WTC11 (cell line): ENCODE data around the gene OR14J1. TPM values are rescaled to one million over a fixed set of nuclear protein-coding genes. Genes with fewer than 3 reads are reported as not detected.
"Not testable (repeated sequence)": the region's sequence is repeated elsewhere in the genome, so short reads cannot be mapped to it uniquely, and the experiment has no call there.

ENCODE experiments used
- ATAC-seq: fragments of 200-7000 bp; cut with Tn5 transposase; 2 replicates; pipeline ENCODE4 v1.10.0; 2021; ENCODE audit warnings: mild to moderate bottlenecking, moderate library complexity
- CTCF ChIA-PET: fragments of 300-600 bp; sonication (Branson Sonifier 250); formaldehyde crosslinking; loops from one replicate; lab custom pipeline; 2021; ENCODE audit warnings: antibody characterized with exemption; lab: Charles Lee
- POLR2A ChIA-PET: fragments of 350-600 bp; sonication (Branson Sonifier 250); formaldehyde crosslinking; loops from one replicate; lab custom pipeline; 2021; ENCODE audit warnings: antibody characterized with exemption; lab: Charles Lee
- DNase-seq: peaks from one replicate; pipeline ENCODE4 v3.0.0; 2021; ENCODE audit warnings: low spot score
- H3K27ac Mint-ChIP-seq: 2 replicates; pipeline ENCODE4 v1.8.0; 2021; ENCODE audit warnings: mixed read lengths
- H3K27me3 Mint-ChIP-seq: 2 replicates; pipeline ENCODE4 v1.8.0; 2021; ENCODE audit warnings: low read depth, mild to moderate bottlenecking, moderate library complexity, mixed read lengths
- H3K36me3 Mint-ChIP-seq: 2 replicates; pipeline ENCODE4 v1.8.0; 2021; ENCODE audit warnings: mixed read lengths
- H3K4me1 Mint-ChIP-seq: 2 replicates; pipeline ENCODE4 v1.8.0; 2022; ENCODE audit warnings: mixed read lengths
- H3K4me3 Mint-ChIP-seq: 2 replicates; pipeline ENCODE4 v1.8.0; 2021; ENCODE audit warnings: mild to moderate bottlenecking, moderate library complexity, mixed read lengths
- H3K9me3 Mint-ChIP-seq: 2 replicates; pipeline ENCODE4 v1.8.0; 2021; ENCODE audit warnings: mixed read lengths
- CBFB ChIP-seq: sonication (generic); formaldehyde crosslinking; IDR thresholded peaks from 2 replicates; pipeline ENCODE4 v1.8.1; 2022; ENCODE audit warnings: mild to moderate bottlenecking, low read depth, missing genetic modification reagents
- EMX1 ChIP-seq: fragments of 250-450 bp; sonication (Bioruptor Pico); IDR thresholded peaks from 2 replicates; pipeline ENCODE4 v1.8.0; 2021; ENCODE audit warnings: mild to moderate bottlenecking
- HMGA2 ChIP-seq: fragments of 250-450 bp; sonication (Bioruptor Pico); IDR thresholded peaks from 2 replicates; pipeline ENCODE4 v1.4.0; 2021; ENCODE audit warnings: mild to moderate bottlenecking, moderate library complexity
- MYBL2 ChIP-seq: sonication (generic); formaldehyde crosslinking; IDR thresholded peaks from 2 replicates; pipeline ENCODE4 v1.8.1; 2023; ENCODE audit warnings: mild to moderate bottlenecking, moderate library complexity, missing genetic modification reagents
- SMAD3 ChIP-seq: sonication (generic); formaldehyde crosslinking; IDR thresholded peaks from 2 replicates; pipeline ENCODE4 v1.8.0; 2022; ENCODE audit warnings: missing genetic modification reagents, mild to moderate bottlenecking, borderline replicate concordance
- SP1 ChIP-seq: sonication (generic); formaldehyde crosslinking; conservative IDR thresholded peaks from 2 replicates; pipeline ENCODE4 v1.8.1; 2022; ENCODE audit warnings: missing genetic modification reagents
- ZNF219 ChIP-seq: sonication (generic); formaldehyde crosslinking; IDR thresholded peaks from 2 replicates; pipeline ENCODE4 v1.8.0; 2023; ENCODE audit warnings: missing genetic modification reagents, mild to moderate bottlenecking, borderline replicate concordance
- ZNF396 ChIP-seq: fragments of 250-450 bp; sonication (Bioruptor Pico); IDR thresholded peaks from 2 replicates; pipeline ENCODE4 v1.8.0; 2021; ENCODE audit warnings: mild to moderate bottlenecking, moderate library complexity, borderline replicate concordance
- ZNF423 ChIP-seq: fragments of 250-450 bp; sonication (Bioruptor Pico); IDR thresholded peaks from 2 replicates; pipeline ENCODE4 v2.1.2; 2022; ENCODE audit warnings: mild to moderate bottlenecking, moderate library complexity
- total RNA-seq: library from RNA; stranded (reverse); gene quantifications from 3 replicates; pipeline ENCODE4 v1.2.3, GENCODE V29; 2021
- TF ChIP-seq, protein P1 (sequence below): fragments of 250-450 bp; sonication (Bioruptor Pico); IDR thresholded peaks from 2 replicates; pipeline ENCODE4 v2.1.2; 2022; ENCODE audit warnings: mild to moderate bottlenecking, moderate library complexity
- TF ChIP-seq, protein P2 (sequence below): sonication (generic); formaldehyde crosslinking; IDR thresholded peaks from 2 replicates; pipeline ENCODE4 v1.8.1; 2022; ENCODE audit warnings: mild to moderate bottlenecking, missing genetic modification reagents, moderate library complexity, borderline replicate concordance
- TF ChIP-seq, protein P3 (sequence below): sonication (generic); formaldehyde crosslinking; IDR thresholded peaks from 2 replicates; pipeline ENCODE4 v1.8.1; 2022; ENCODE audit warnings: low read depth, missing genetic modification reagents, borderline replicate concordance
- TF ChIP-seq, protein P4 (sequence below): fragments of 250-450 bp; sonication (Bioruptor Pico); IDR thresholded peaks from 2 replicates; pipeline ENCODE4 v1.9.0; 2021; ENCODE audit warnings: moderate library complexity, mild to moderate bottlenecking, inconsistent platforms, borderline replicate concordance
- TF ChIP-seq, protein P5 (sequence below): sonication (generic); formaldehyde crosslinking; IDR thresholded peaks from 2 replicates; pipeline ENCODE4 v1.8.0; 2023; ENCODE audit warnings: mild to moderate bottlenecking, missing genetic modification reagents
- TF ChIP-seq, protein P6 (sequence below): sonication (generic); formaldehyde crosslinking; IDR thresholded peaks from 2 replicates; pipeline ENCODE4 v1.8.1; 2022; ENCODE audit warnings: low read depth, mild to moderate bottlenecking, moderate library complexity, missing genetic modification reagents, borderline replicate concordance
- TF ChIP-seq, protein P7 (sequence below): sonication (generic); formaldehyde crosslinking; IDR thresholded peaks from 2 replicates; pipeline ENCODE4 v1.8.1; 2023; ENCODE audit warnings: mild to moderate bottlenecking, missing genetic modification reagents
- TF ChIP-seq, protein P8 (sequence below): fragments of 200-600 bp; IDR thresholded peaks from 2 replicates; pipeline ENCODE4 v1.8.0; 2022; ENCODE audit warnings: antibody characterized with exemption
- TF ChIP-seq, protein P9 (sequence below): sonication (generic); formaldehyde crosslinking; IDR thresholded peaks from 2 replicates; pipeline ENCODE4 v1.8.0; 2023; ENCODE audit warnings: missing genetic modification reagents

Gene OR14J1
- total RNA-seq, 1 experiment from 2014 or later = not detected

DNA sequence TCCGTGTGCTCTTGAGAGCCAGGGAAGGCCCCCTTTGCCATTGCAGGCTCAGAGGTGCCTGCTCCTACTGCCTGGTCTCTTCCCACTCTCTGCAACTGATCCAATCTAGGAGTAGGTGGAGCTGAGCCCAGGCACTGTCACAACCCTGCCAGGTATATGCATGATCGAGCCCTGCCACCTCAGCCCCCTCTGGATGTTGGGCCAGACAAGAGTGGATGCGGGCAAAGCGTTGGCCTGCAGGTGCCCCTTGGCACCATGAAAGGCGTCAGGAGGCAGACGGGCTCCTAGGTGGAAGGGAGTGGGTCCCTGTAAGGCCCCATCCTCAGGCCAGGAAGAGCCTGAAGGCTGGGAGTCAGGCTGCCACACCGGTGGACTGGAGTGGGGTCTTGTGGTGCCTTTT lies 5.9 kb upstream of the OR14J1 start (continued):
- TF ChIP-seq, protein P1, sequence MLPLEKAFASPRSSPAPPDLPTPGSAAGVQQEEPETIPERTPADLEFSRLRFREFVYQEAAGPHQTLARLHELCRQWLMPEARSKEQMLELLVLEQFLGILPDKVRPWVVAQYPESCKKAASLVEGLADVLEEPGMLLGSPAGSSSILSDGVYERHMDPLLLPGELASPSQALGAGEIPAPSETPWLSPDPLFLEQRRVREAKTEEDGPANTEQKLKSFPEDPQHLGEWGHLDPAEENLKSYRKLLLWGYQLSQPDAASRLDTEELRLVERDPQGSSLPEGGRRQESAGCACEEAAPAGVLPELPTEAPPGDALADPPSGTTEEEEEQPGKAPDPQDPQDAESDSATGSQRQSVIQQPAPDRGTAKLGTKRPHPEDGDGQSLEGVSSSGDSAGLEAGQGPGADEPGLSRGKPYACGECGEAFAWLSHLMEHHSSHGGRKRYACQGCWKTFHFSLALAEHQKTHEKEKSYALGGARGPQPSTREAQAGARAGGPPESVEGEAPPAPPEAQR (CRISPR knock-in tag) = no peak
- no peak for TF ChIP-seq ZNF423 (CRISPR knock-in tag)

DNA sequence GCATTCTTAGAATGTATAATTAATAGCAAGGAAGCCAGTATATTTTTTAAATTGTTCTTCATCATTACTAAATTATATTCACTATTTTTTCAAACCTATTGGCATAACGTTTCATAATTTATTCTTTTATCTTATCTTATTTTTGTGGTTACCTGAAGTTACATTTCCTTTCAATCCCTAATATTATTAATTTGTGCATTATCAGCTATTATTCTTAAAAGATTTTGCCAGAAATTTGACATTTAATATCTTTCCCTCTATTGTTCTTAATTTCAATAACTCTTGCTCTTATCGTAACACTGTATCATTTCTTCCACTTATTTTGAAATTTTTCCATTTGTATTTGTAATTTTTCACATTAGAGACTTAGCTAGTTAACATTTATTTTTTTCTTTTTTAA lies 18.4 kb downstream of the OR14J1 start:
- no peak overlapping the region for H3K27ac Mint-ChIP-seq
- CTCF ChIA-PET = no interaction called here
- no peaks in the 10 kb centered on the region for H3K27me3 Mint-ChIP-seq
- no peak for DNase-seq
- no peak overlapping the region for H3K4me3 Mint-ChIP-seq
- H3K36me3 Mint-ChIP-seq = no peaks in the 10 kb centered on the region
- TF ChIP-seq, protein P2, sequence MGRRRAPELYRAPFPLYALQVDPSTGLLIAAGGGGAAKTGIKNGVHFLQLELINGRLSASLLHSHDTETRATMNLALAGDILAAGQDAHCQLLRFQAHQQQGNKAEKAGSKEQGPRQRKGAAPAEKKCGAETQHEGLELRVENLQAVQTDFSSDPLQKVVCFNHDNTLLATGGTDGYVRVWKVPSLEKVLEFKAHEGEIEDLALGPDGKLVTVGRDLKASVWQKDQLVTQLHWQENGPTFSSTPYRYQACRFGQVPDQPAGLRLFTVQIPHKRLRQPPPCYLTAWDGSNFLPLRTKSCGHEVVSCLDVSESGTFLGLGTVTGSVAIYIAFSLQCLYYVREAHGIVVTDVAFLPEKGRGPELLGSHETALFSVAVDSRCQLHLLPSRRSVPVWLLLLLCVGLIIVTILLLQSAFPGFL (CRISPR knock-in tag) = no peak
- TF ChIP-seq SP1 (CRISPR knock-in tag) (no peak), CBFB (CRISPR knock-in tag) (no peak), MYBL2 (CRISPR knock-in tag) (no peak), HMGA2 (CRISPR knock-in tag) (no peak), SMAD3 (no peak), EMX1 (CRISPR knock-in tag) (no peak), ZNF396 (CRISPR knock-in tag) (no peak), ZNF219 (CRISPR knock-in tag) (no peak)
- TF ChIP-seq, protein P3, sequence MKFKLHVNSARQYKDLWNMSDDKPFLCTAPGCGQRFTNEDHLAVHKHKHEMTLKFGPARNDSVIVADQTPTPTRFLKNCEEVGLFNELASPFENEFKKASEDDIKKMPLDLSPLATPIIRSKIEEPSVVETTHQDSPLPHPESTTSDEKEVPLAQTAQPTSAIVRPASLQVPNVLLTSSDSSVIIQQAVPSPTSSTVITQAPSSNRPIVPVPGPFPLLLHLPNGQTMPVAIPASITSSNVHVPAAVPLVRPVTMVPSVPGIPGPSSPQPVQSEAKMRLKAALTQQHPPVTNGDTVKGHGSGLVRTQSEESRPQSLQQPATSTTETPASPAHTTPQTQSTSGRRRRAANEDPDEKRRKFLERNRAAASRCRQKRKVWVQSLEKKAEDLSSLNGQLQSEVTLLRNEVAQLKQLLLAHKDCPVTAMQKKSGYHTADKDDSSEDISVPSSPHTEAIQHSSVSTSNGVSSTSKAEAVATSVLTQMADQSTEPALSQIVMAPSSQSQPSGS (CRISPR knock-in tag) = no peak
- TF ChIP-seq, protein P4, sequence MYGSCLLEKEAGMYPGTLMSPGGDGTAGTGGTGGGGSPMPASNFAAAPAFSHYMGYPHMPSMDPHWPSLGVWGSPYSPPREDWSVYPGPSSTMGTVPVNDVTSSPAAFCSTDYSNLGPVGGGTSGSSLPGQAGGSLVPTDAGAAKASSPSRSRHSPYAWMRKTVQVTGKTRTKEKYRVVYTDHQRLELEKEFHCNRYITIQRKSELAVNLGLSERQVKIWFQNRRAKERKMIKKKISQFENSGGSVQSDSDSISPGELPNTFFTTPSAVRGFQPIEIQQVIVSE (CRISPR knock-in tag) = no peak
- TF ChIP-seq, protein P5, sequence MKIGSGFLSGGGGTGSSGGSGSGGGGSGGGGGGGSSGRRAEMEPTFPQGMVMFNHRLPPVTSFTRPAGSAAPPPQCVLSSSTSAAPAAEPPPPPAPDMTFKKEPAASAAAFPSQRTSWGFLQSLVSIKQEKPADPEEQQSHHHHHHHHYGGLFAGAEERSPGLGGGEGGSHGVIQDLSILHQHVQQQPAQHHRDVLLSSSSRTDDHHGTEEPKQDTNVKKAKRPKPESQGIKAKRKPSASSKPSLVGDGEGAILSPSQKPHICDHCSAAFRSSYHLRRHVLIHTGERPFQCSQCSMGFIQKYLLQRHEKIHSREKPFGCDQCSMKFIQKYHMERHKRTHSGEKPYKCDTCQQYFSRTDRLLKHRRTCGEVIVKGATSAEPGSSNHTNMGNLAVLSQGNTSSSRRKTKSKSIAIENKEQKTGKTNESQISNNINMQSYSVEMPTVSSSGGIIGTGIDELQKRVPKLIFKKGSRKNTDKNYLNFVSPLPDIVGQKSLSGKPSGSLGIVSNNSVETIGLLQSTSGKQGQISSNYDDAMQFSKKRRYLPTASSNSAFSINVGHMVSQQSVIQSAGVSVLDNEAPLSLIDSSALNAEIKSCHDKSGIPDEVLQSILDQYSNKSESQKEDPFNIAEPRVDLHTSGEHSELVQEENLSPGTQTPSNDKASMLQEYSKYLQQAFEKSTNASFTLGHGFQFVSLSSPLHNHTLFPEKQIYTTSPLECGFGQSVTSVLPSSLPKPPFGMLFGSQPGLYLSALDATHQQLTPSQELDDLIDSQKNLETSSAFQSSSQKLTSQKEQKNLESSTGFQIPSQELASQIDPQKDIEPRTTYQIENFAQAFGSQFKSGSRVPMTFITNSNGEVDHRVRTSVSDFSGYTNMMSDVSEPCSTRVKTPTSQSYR (CRISPR knock-in tag) = no peak
- TF ChIP-seq, protein P6, sequence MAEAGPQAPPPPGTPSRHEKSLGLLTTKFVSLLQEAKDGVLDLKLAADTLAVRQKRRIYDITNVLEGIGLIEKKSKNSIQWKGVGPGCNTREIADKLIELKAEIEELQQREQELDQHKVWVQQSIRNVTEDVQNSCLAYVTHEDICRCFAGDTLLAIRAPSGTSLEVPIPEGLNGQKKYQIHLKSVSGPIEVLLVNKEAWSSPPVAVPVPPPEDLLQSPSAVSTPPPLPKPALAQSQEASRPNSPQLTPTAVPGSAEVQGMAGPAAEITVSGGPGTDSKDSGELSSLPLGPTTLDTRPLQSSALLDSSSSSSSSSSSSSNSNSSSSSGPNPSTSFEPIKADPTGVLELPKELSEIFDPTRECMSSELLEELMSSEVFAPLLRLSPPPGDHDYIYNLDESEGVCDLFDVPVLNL (CRISPR knock-in tag) = no peak
- TF ChIP-seq, protein P7, sequence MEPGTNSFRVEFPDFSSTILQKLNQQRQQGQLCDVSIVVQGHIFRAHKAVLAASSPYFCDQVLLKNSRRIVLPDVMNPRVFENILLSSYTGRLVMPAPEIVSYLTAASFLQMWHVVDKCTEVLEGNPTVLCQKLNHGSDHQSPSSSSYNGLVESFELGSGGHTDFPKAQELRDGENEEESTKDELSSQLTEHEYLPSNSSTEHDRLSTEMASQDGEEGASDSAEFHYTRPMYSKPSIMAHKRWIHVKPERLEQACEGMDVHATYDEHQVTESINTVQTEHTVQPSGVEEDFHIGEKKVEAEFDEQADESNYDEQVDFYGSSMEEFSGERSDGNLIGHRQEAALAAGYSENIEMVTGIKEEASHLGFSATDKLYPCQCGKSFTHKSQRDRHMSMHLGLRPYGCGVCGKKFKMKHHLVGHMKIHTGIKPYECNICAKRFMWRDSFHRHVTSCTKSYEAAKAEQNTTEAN (CRISPR knock-in tag) = no peak
- TF ChIP-seq, protein P8, sequence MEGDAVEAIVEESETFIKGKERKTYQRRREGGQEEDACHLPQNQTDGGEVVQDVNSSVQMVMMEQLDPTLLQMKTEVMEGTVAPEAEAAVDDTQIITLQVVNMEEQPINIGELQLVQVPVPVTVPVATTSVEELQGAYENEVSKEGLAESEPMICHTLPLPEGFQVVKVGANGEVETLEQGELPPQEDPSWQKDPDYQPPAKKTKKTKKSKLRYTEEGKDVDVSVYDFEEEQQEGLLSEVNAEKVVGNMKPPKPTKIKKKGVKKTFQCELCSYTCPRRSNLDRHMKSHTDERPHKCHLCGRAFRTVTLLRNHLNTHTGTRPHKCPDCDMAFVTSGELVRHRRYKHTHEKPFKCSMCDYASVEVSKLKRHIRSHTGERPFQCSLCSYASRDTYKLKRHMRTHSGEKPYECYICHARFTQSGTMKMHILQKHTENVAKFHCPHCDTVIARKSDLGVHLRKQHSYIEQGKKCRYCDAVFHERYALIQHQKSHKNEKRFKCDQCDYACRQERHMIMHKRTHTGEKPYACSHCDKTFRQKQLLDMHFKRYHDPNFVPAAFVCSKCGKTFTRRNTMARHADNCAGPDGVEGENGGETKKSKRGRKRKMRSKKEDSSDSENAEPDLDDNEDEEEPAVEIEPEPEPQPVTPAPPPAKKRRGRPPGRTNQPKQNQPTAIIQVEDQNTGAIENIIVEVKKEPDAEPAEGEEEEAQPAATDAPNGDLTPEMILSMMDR = no peak
- TF ChIP-seq, protein P9, sequence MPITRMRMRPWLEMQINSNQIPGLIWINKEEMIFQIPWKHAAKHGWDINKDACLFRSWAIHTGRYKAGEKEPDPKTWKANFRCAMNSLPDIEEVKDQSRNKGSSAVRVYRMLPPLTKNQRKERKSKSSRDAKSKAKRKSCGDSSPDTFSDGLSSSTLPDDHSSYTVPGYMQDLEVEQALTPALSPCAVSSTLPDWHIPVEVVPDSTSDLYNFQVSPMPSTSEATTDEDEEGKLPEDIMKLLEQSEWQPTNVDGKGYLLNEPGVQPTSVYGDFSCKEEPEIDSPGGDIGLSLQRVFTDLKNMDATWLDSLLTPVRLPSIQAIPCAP (CRISPR knock-in tag) = no peak
- TF ChIP-seq, all 79 proteins: peak for 0
- Mint-ChIP-seq H3K4me1 (no peaks in the 10 kb centered on the region), H3K9me3 (no peaks in the 10 kb centered on the region)
- ATAC-seq = no peak
- POLR2A ChIA-PET = no interaction called here

DNA sequence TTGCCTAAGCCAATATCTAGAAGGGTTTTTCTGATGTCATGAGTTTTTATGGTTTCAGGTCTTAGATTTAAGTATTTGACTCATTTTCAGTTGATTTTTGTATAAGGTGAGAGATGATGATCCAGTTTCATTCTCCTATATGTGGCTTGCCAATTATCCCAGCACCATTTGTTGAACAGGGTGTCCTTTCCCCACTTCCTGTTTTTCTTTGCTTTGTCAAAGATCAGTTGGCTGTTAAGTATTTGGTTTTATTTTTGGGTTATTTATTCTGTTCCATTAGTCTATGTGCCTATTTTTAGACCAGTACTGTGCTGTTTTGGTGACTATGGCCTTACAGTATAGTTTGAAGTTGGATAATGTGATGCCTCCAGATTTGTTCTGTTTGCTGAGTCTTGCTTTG lies 21.8 kb downstream of the OR14J1 start:
- H3K27ac Mint-ChIP-seq, H3K27me3 Mint-ChIP-seq, H3K36me3 Mint-ChIP-seq, DNase-seq, POLR2A ChIA-PET, CTCF ChIA-PET, H3K4me3 Mint-ChIP-seq, ATAC-seq, H3K4me1 Mint-ChIP-seq, H3K9me3 Mint-ChIP-seq: not testable (repeated sequence)
